Suprapubic skin (tissue), 4 donors: Measurements from ENCODE around the gene SLC8A2. TPM values are rescaled to one million over a fixed set of nuclear protein-coding genes. Genes with fewer than 3 reads are reported as not detected.

ENCODE experiments used
- DNase-seq, 2 donors: peaks; one replicate each; pipeline ENCODE4 v3.0.0-alpha.2; 2019; ENCODE audit warnings: low spot score in 2 of 2
- H3K27ac ChIP-seq: fragments of 200-600 bp; sonication (generic); one replicate; pipeline ENCODE4 v1.5.1; 2019
- H3K27me3 ChIP-seq: fragments of 200-600 bp; sonication (generic); one replicate; pipeline ENCODE4 v1.5.1; 2019
- H3K36me3 ChIP-seq: fragments of 200-600 bp; sonication (generic); one replicate; pipeline ENCODE4 v1.5.1; 2019
- H3K4me1 ChIP-seq: fragments of 200-600 bp; sonication (generic); one replicate; pipeline ENCODE4 v1.5.1; 2019
- H3K4me3 ChIP-seq: fragments of 200-600 bp; sonication (generic); one replicate; pipeline ENCODE4 v1.5.1; 2019; ENCODE audit warnings: mild to moderate bottlenecking
- H3K9me3 ChIP-seq: fragments of 200-600 bp; sonication (generic); one replicate; pipeline ENCODE4 v1.5.1; 2019
- EP300 ChIP-seq: sonication (generic); formaldehyde crosslinking; IDR thresholded peaks from one replicate; pipeline ENCODE4 v1.6.1; 2017; ENCODE audit warnings: antibody characterized with exemption
- POLR2A ChIP-seq, 2 donors: fragments of 450-650 bp; IDR thresholded peaks; one replicate each; pipeline ENCODE4 v1.6.1; 2017; ENCODE audit warnings: antibody characterized with exemption in 2 of 2, mild to moderate bottlenecking in 2 of 2, moderate library complexity in 2 of 2
- POLR2AphosphoS5 ChIP-seq, 3 donors: sonication (generic); formaldehyde crosslinking; IDR thresholded peaks; one replicate each; pipeline ENCODE4 v1.6.1; 2017; ENCODE audit warnings: antibody characterized with exemption in 3 of 3
- WGBS: methylation state at CpG from one replicate; pipeline ENCODE4 v1.1.5; 2018; 5-methylcytosine and 5-hydroxymethylcytosine counted together
- total RNA-seq, 4 donors: library from RNA; depleted of rRNA; stranded (reverse); fragments of >200 nt; gene quantifications; one replicate each; pipeline ENCODE4 v1.1.0, GENCODE V29; 2016
- TF ChIP-seq, protein P1 (sequence below), 2 donors: fragments of 200-600 bp in 1 of 2; fragments of 450-650 bp in 1 of 2; sonication (generic) in 1 of 2; IDR thresholded peaks; one replicate each; pipeline ENCODE4 v1.5.1; 2016 to 2019; ENCODE audit warnings: antibody characterized with exemption in 2 of 2, mild to moderate bottlenecking in 1 of 2, moderate library complexity in 1 of 2

Gene SLC8A2
- total RNA-seq, 4 donors from 2014 or later = 0.26 to 1.2 (median 0.38) TPM; not detected in 1

DNA sequence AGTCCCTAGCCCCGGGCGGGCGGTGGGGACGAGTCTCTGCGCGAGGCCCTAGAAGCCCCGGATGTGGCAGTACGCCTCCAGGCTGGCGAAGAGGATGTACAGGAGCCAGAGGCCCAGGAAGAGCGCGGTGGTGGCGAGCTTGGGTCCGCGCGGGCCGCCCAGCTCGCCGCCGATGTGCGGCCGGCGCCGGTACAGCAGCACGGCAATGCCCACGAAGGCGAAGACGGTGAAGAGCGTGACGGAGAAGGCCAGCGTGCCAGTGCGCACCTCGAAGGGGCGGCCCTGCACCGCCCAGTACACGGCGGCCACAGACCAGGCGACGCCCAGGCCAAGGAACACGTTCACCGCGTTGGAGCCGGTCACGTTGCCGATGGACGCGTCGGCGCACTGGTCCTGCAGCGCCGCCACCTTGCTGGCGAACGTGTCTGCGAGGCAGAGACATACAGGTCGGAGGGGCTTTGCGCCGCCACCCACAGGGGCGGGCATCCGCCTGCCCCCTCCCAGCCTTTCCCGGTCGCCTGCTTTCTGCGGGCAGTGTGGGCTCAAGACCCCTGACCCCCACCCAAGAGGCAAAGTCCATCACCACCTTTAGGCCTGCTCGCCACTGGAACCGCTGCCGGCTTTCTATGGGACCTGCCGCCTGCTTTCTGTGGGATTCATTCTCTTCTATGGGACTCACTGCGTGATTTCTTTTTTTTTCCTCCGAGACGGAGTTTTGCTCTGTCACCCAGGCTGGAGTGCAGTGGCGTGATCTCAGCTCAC, 41.5 kb downstream of the SLC8A2 start:
- Histone ChIP-seq H3K27me3 (peaks cover 52% of the 10 kb centered on the region), H3K9me3 (no peaks in the 10 kb centered on the region), H3K4me1 (peaks cover 34% of the 10 kb centered on the region), H3K4me3 (peak overlapping the region; percentile 20), H3K36me3 (no peaks in the 10 kb centered on the region), H3K27ac (no peak overlapping the region)
- TF ChIP-seq, protein P1, sequence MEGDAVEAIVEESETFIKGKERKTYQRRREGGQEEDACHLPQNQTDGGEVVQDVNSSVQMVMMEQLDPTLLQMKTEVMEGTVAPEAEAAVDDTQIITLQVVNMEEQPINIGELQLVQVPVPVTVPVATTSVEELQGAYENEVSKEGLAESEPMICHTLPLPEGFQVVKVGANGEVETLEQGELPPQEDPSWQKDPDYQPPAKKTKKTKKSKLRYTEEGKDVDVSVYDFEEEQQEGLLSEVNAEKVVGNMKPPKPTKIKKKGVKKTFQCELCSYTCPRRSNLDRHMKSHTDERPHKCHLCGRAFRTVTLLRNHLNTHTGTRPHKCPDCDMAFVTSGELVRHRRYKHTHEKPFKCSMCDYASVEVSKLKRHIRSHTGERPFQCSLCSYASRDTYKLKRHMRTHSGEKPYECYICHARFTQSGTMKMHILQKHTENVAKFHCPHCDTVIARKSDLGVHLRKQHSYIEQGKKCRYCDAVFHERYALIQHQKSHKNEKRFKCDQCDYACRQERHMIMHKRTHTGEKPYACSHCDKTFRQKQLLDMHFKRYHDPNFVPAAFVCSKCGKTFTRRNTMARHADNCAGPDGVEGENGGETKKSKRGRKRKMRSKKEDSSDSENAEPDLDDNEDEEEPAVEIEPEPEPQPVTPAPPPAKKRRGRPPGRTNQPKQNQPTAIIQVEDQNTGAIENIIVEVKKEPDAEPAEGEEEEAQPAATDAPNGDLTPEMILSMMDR (IDR thresholded peaks at IDR 0.05) = peak in 1 of 2 donors; percentile 53
- no peak for TF ChIP-seq POLR2A (IDR thresholded peaks at IDR 0.05)
- WGBS = 11% methylated on average over 31 of the region's 69 CpGs
- DNase-seq = no peak

- 24% methylated on average over 8 of the region's 20 CpGs for WGBS
- no peak for DNase-seq
- no peaks in the 10 kb centered on the region for H3K36me3 ChIP-seq
- peaks cover 34% of the 10 kb centered on the region for H3K4me1 ChIP-seq
- H3K27ac ChIP-seq = no peak overlapping the region
- TF ChIP-seq POLR2AphosphoS5 (IDR thresholded peaks at IDR 0.05) (no peak), EP300 (no peak), POLR2A (IDR thresholded peaks at IDR 0.05) (no peak)
- TF ChIP-seq, protein P1 (IDR thresholded peaks at IDR 0.05) = no peak
- no peak overlapping the region for H3K4me3 ChIP-seq
- peaks cover 57% of the 10 kb centered on the region for H3K27me3 ChIP-seq
- H3K9me3 ChIP-seq = no peaks in the 10 kb centered on the region
These were observed 42.4 kb downstream of the SLC8A2 start for GRCh38 chr19:47429140-47429793.

DNA sequence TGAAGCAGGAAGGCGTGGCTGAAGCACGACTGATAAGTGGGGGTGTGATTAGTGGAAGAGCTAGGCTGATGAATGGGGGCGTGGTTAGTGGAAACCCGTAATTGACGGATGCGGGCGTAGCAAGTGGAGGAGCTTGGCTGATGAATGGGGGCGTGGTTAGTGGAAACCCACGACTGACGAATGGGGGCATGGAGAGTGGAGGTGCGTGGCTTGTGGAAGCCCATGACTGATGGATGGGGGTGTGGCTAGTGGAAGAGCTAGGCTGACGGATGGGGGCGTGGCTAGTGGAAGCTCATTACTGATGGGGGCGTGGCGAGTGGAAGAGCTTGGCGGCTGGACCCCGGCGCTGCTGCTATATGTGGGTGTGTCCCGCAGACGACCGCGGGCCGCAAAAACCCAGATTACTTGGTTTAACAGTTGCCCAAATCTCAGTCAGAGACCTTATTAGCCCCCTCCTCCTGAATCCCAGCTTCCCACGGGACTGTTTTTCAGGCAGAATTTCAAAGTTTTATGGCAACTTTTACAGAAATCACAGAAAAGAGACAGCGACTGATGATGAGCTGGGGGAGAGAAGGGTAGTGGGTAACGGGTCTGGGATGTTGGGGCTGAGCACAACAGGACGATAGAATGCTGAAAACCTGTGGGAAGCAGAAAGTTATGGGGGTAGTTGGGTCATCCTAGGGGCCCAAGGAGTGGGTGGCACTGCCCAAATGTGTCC, 43.4 kb downstream of the SLC8A2 start:
- Histone ChIP-seq H3K4me1 (peaks cover 34% of the 10 kb centered on the region), H3K27me3 (peaks cover 63% of the 10 kb centered on the region), H3K36me3 (no peaks in the 10 kb centered on the region), H3K4me3 (peak overlapping the region; percentile 5), H3K9me3 (no peaks in the 10 kb centered on the region), H3K27ac (no peak overlapping the region)
- DNase-seq = peak; percentile 92 to 93
- TF ChIP-seq EP300 = no peak
- WGBS = 1% methylated on average over 27 of the region's 27 CpGs

GRCh38 chr19:47427241-47428176, 44.2 kb downstream of the SLC8A2 start:
- 2% methylated on average over 12 of the region's 17 CpGs for WGBS
- H3K4me1 ChIP-seq = peaks cover 34% of the 10 kb centered on the region
- no peaks in the 10 kb centered on the region for H3K36me3 ChIP-seq
- H3K27me3 ChIP-seq = peaks cover 68% of the 10 kb centered on the region
- H3K27ac ChIP-seq = no peak overlapping the region
- DNase-seq = no peak
- peak overlapping the region; percentile 5 for H3K4me3 ChIP-seq
- TF ChIP-seq, protein P1 (IDR thresholded peaks at IDR 0.05) = peak; percentile 46 to 93
- no peak for TF ChIP-seq EP300
- no peak for TF ChIP-seq POLR2AphosphoS5 (IDR thresholded peaks at IDR 0.05)
- TF ChIP-seq POLR2A (IDR thresholded peaks at IDR 0.05) = no peak
- H3K9me3 ChIP-seq = no peaks in the 10 kb centered on the region

GRCh38 chr19:47423203-47423882, 48.4 kb downstream of the SLC8A2 start:
- Histone ChIP-seq H3K36me3 (no peaks in the 10 kb centered on the region), H3K9me3 (no peaks in the 10 kb centered on the region), H3K27me3 (peaks cover 77% of the 10 kb centered on the region), H3K4me3 (no peak overlapping the region), H3K4me1 (peaks cover 29% of the 10 kb centered on the region), H3K27ac (no peak overlapping the region)
- DNase-seq = no peak
- TF ChIP-seq POLR2AphosphoS5 (IDR thresholded peaks at IDR 0.05) (no peak), EP300 (no peak), POLR2A (IDR thresholded peaks at IDR 0.05) (no peak)
- TF ChIP-seq, protein P1 (IDR thresholded peaks at IDR 0.05) = no peak
- 18% methylated on average over 17 of the region's 19 CpGs for WGBS
